ENCODE results near the gene NRG2. TPM values are rescaled to one million over a fixed set of nuclear protein-coding genes. Genes with fewer than 3 reads are reported as not detected.

Gene NRG2
- total and polyA plus RNA-seq, 4 experiments from 2014 or later: 0.11 to 0.17 (median 0.15) TPM; not detected in 1

GRCh38 chr5:140041492-140042392 lies 1.4 kb downstream of the NRG2 start:
- CTCF ChIA-PET (ENCODE audit: partially characterized antibody): interaction anchor here (1.0 to 1.3 kb wide), 3 partner anchors 13 to 104 kb away, joined by 3 to 4 read pairs (median 3); no protein-coding TSS in a partner anchor
- intact Hi-C loops (cut with micrococcal nuclease): no loop called here
- POLR2A ChIA-PET (ENCODE audit: partially characterized antibody): no interaction called here
- Histone ChIP-seq H3K36me3 (ENCODE audit: insufficient read depth, low read length) (no peaks in the 10 kb centered on the region), H3K9me3 (ENCODE audit: control insufficient read depth in 1 of 2, low read length in 2 of 2) (no peaks in the 10 kb centered on the region), H3K27me3 (ENCODE audit: insufficient read depth, low read length) (peaks cover 27% of the 10 kb centered on the region), H3K4me1 (ENCODE audit: insufficient read depth, low read length) (peaks cover 19% of the 10 kb centered on the region), H3K27ac (ENCODE audit: low read depth, low read length) (no peak overlapping the region), H3K4me3 (ENCODE audit: low read length in 2 of 2) (no peak overlapping the region)
- peaks cover 37 to 56% of the 10 kb centered on the region in 2 donors for H3K27me3 Mint-ChIP-seq
- H3K4me1 Mint-ChIP-seq: peaks cover 9 to 46% (median 26%) of the 10 kb centered on the region in 4 donors
- peak overlapping the region in 3 of 7 donors; percentile 2 to 72 (median 43) for H3K27ac Mint-ChIP-seq
- no peaks in the 10 kb centered on the region for H3K9me3 Mint-ChIP-seq
- no peaks in the 10 kb centered on the region for H3K36me3 Mint-ChIP-seq
- peak in 2 of 5 donors; percentile 12 to 17 for DNase-seq
- peak overlapping the region; percentile 72 to 91 (median 84) for H3K4me3 Mint-ChIP-seq

GRCh38 chr5:140041099-140041491 lies 2.0 kb downstream of the NRG2 start:
- H3K27ac ChIP-seq (ENCODE audit: low read depth, low read length): no peak overlapping the region
- no peak overlapping the region for H3K4me3 ChIP-seq (ENCODE audit: low read length in 2 of 2)
- H3K4me1 ChIP-seq (ENCODE audit: insufficient read depth, low read length): peaks cover 19% of the 10 kb centered on the region
- H3K27me3 ChIP-seq (ENCODE audit: insufficient read depth, low read length): peaks cover 27% of the 10 kb centered on the region
- no peaks in the 10 kb centered on the region for H3K9me3 ChIP-seq (ENCODE audit: control insufficient read depth in 1 of 2, low read length in 2 of 2)
- H3K4me3 Mint-ChIP-seq: peak overlapping the region in 6 of 8 donors; percentile 82 to 91 (median 85)
- H3K9me3 Mint-ChIP-seq: no peaks in the 10 kb centered on the region
- peaks cover 41 to 56% of the 10 kb centered on the region in 2 donors for H3K27me3 Mint-ChIP-seq
- no peaks in the 10 kb centered on the region for H3K36me3 ChIP-seq (ENCODE audit: insufficient read depth, low read length)
- ChIA-PET CTCF (ENCODE audit: partially characterized antibody) (interaction anchor here (1.0 to 1.3 kb wide), 4 partner anchors 13 to 105 kb away, joined by 3 to 4 read pairs (median 4); no protein-coding TSS in a partner anchor), POLR2A (ENCODE audit: partially characterized antibody) (no interaction called here)
- no peaks in the 10 kb centered on the region for H3K36me3 Mint-ChIP-seq
- no peak for DNase-seq
- no peak overlapping the region for H3K27ac Mint-ChIP-seq
- intact Hi-C loops (cut with micrococcal nuclease): no loop called here
- peaks cover 9 to 46% (median 26%) of the 10 kb centered on the region in 4 donors for H3K4me1 Mint-ChIP-seq

GRCh38 chr5:140040358-140040757 lies 2.7 kb downstream of the NRG2 start:
- intact Hi-C loops (cut with micrococcal nuclease): no loop called here
- Histone ChIP-seq H3K27me3 (ENCODE audit: insufficient read depth, low read length) (peaks cover 26% of the 10 kb centered on the region), H3K4me1 (ENCODE audit: insufficient read depth, low read length) (peaks cover 19% of the 10 kb centered on the region), H3K4me3 (ENCODE audit: low read length in 2 of 2) (no peak overlapping the region), H3K9me3 (ENCODE audit: control insufficient read depth in 1 of 2, low read length in 2 of 2) (no peaks in the 10 kb centered on the region), H3K36me3 (ENCODE audit: insufficient read depth, low read length) (no peaks in the 10 kb centered on the region), H3K27ac (ENCODE audit: low read depth, low read length) (no peak overlapping the region)
- ChIA-PET POLR2A (ENCODE audit: partially characterized antibody) (no interaction called here), CTCF (ENCODE audit: partially characterized antibody) (interaction anchor here (1.1 to 1.3 kb wide), 2 partner anchors 72 to 105 kb away, joined by 4 read pairs; no protein-coding TSS in a partner anchor)
- no peaks in the 10 kb centered on the region for H3K9me3 Mint-ChIP-seq
- H3K27me3 Mint-ChIP-seq: peaks cover 40 to 57% of the 10 kb centered on the region in 2 donors
- H3K27ac Mint-ChIP-seq: no peak overlapping the region
- no peaks in the 10 kb centered on the region for H3K36me3 Mint-ChIP-seq
- H3K4me3 Mint-ChIP-seq: no peak overlapping the region
- no peak for DNase-seq
- peaks cover 9 to 46% (median 26%) of the 10 kb centered on the region in 4 donors for H3K4me1 Mint-ChIP-seq

- no peaks in the 10 kb centered on the region for H3K9me3 Mint-ChIP-seq
- H3K36me3 Mint-ChIP-seq: no peaks in the 10 kb centered on the region
These were observed 3.5 kb downstream of the NRG2 start for GRCh38 chr5:140039561-140039960.

GRCh38 chr5:140038373-140038957 lies 4.6 kb downstream of the NRG2 start:
- no peak overlapping the region for H3K4me3 ChIP-seq (ENCODE audit: low read length in 2 of 2)
- ChIA-PET CTCF (ENCODE audit: partially characterized antibody) (no interaction called here), POLR2A (ENCODE audit: partially characterized antibody) (interaction anchor here (0.7 kb wide), 1 partner anchor 76 kb away, joined by 3 read pairs; no protein-coding TSS in a partner anchor)
- no peak for DNase-seq
- H3K36me3 Mint-ChIP-seq: no peaks in the 10 kb centered on the region
- H3K27ac ChIP-seq (ENCODE audit: low read depth, low read length): no peak overlapping the region
- no peaks in the 10 kb centered on the region for H3K9me3 ChIP-seq (ENCODE audit: control insufficient read depth in 1 of 2, low read length in 2 of 2)
- H3K27me3 ChIP-seq (ENCODE audit: insufficient read depth, low read length): peaks cover 7% of the 10 kb centered on the region
- peaks cover 30 to 48% of the 10 kb centered on the region in 2 donors for H3K27me3 Mint-ChIP-seq
- H3K4me1 Mint-ChIP-seq: peaks cover 7 to 31% (median 17%) of the 10 kb centered on the region in 4 donors
- intact Hi-C loops (cut with micrococcal nuclease): no loop called here
- no peak overlapping the region for H3K27ac Mint-ChIP-seq
- H3K9me3 Mint-ChIP-seq: no peaks in the 10 kb centered on the region
- no peaks in the 10 kb centered on the region for H3K36me3 ChIP-seq (ENCODE audit: insufficient read depth, low read length)
- peak overlapping the region in 7 of 8 donors; percentile 5 to 75 (median 71) for H3K4me3 Mint-ChIP-seq
- H3K4me1 ChIP-seq (ENCODE audit: insufficient read depth, low read length): peaks cover 14% of the 10 kb centered on the region

More at GRCh38 chr5:140039561-140039960, 3.5 kb downstream of the NRG2 start:
- peaks cover 38 to 54% of the 10 kb centered on the region in 2 donors for H3K27me3 Mint-ChIP-seq
- no peak for DNase-seq
- H3K27ac ChIP-seq (ENCODE audit: low read depth, low read length): no peak overlapping the region
- peak overlapping the region in 1 of 7 donors; percentile 38 for H3K27ac Mint-ChIP-seq
- POLR2A ChIA-PET (ENCODE audit: partially characterized antibody): no interaction called here
- peaks cover 9 to 42% (median 24%) of the 10 kb centered on the region in 4 donors for H3K4me1 Mint-ChIP-seq
- CTCF ChIA-PET (ENCODE audit: partially characterized antibody): no interaction called here
- H3K4me3 Mint-ChIP-seq: peak overlapping the region in 1 of 8 donors; percentile 35
- intact Hi-C loops (cut with micrococcal nuclease): no loop called here
- H3K27me3 ChIP-seq (ENCODE audit: insufficient read depth, low read length): peaks cover 18% of the 10 kb centered on the region
- H3K9me3 ChIP-seq (ENCODE audit: control insufficient read depth in 1 of 2, low read length in 2 of 2): no peaks in the 10 kb centered on the region
- peaks cover 19% of the 10 kb centered on the region for H3K4me1 ChIP-seq (ENCODE audit: insufficient read depth, low read length)
- H3K4me3 ChIP-seq (ENCODE audit: low read length in 2 of 2): no peak overlapping the region
- no peaks in the 10 kb centered on the region for H3K36me3 ChIP-seq (ENCODE audit: insufficient read depth, low read length)

- Histone ChIP-seq H3K9me3 (ENCODE audit: control insufficient read depth in 1 of 2, low read length in 2 of 2) (no peaks in the 10 kb centered on the region), H3K27me3 (ENCODE audit: insufficient read depth, low read length) (peaks cover 5% of the 10 kb centered on the region), H3K4me1 (ENCODE audit: insufficient read depth, low read length) (peaks cover 6% of the 10 kb centered on the region), H3K27ac (ENCODE audit: low read depth, low read length) (no peak overlapping the region), H3K4me3 (ENCODE audit: low read length in 2 of 2) (no peak overlapping the region), H3K36me3 (ENCODE audit: insufficient read depth, low read length) (no peaks in the 10 kb centered on the region)
- peak overlapping the region in 1 of 7 donors; percentile 11 for H3K27ac Mint-ChIP-seq
- H3K4me3 Mint-ChIP-seq: no peak overlapping the region
- intact Hi-C loops (cut with micrococcal nuclease): no loop called here
- no peaks in the 10 kb centered on the region for H3K36me3 Mint-ChIP-seq
- peaks cover 6 to 27% (median 14%) of the 10 kb centered on the region in 4 donors for H3K4me1 Mint-ChIP-seq
- H3K9me3 Mint-ChIP-seq: no peaks in the 10 kb centered on the region
- ChIA-PET POLR2A (ENCODE audit: partially characterized antibody) (no interaction called here), CTCF (ENCODE audit: partially characterized antibody) (no interaction called here)
- H3K27me3 Mint-ChIP-seq: peaks cover 28 to 55% of the 10 kb centered on the region in 2 donors
- no peak for DNase-seq
These were observed 6.1 kb downstream of the NRG2 start for GRCh38 chr5:140037012-140037411.

- no peaks in the 10 kb centered on the region for H3K36me3 Mint-ChIP-seq
- H3K4me3 ChIP-seq (ENCODE audit: low read length in 2 of 2): no peak overlapping the region
- H3K4me3 Mint-ChIP-seq: no peak overlapping the region
- H3K4me1 Mint-ChIP-seq: peaks cover 4 to 17% (median 6%) of the 10 kb centered on the region in 4 donors
- H3K9me3 Mint-ChIP-seq: no peaks in the 10 kb centered on the region
- intact Hi-C loops (cut with micrococcal nuclease): no loop called here
- no peak overlapping the region for H3K27ac Mint-ChIP-seq
- H3K27me3 Mint-ChIP-seq: peaks cover 23 to 52% of the 10 kb centered on the region in 2 donors
- H3K27ac ChIP-seq (ENCODE audit: low read depth, low read length): no peak overlapping the region
- H3K9me3 ChIP-seq (ENCODE audit: control insufficient read depth in 1 of 2, low read length in 2 of 2): no peaks in the 10 kb centered on the region
- H3K36me3 ChIP-seq (ENCODE audit: insufficient read depth, low read length): no peaks in the 10 kb centered on the region
- DNase-seq: no peak
- peaks cover 2% of the 10 kb centered on the region for H3K27me3 ChIP-seq (ENCODE audit: insufficient read depth, low read length)
- ChIA-PET CTCF (ENCODE audit: partially characterized antibody) (no interaction called here), POLR2A (ENCODE audit: partially characterized antibody) (no interaction called here)
- no peaks in the 10 kb centered on the region for H3K4me1 ChIP-seq (ENCODE audit: insufficient read depth, low read length)
These were observed 7.2 kb downstream of the NRG2 start for GRCh38 chr5:140035881-140036280.
